ENCODE data around the gene KRT16.
"Not testable (repeated sequence)": the region's sequence is repeated elsewhere in the genome, so short reads cannot be mapped to it uniquely, and the experiment has no call there.

The KRT16 gene

DNA sequence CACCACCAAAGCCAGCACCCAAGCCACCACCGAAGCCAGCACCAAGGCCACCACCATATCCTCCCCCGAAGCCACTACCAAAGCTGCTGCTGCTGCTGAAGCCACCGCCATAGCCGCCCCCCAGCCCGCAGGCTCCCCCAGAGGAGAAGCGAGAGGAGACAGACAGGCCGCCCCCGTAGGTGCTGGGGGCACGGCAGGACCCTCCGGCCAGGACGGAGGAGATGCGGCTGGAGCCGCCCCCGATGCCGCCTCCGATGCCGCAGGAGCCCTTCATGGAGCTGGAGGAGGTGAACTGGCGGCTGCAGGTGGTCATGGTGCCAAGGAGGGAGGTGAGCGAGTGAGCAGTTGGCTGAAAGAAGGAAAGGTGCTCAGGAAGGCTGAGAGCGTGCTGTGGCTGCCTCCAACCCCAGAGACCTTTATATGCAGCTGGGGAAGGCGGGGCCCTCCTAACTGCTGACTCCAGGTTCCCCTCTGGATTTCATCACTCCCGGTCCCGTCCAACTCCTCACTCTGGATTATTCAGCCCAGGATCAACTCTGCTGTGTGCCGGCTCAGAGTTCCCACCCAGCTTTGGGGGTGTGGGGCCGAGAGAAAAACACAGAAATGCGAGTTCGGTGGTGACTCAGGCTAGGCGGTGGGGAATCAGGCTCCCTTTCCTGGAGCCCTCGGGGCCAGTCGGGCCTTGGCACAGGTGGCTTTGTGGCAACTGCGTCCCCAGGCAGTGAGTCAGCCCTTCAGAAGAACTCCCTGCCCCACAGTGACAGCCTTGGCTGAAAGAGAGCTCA lies at the start of gene KRT16:
TSS of gene KRT16 (minus strand) at position 392 of the 785 bp plus-strand sequence. CDS start at position 313, 79 bp downstream.
- not testable (repeated sequence) for DNase-seq

- no peak for DNase-seq
These were observed 47.7 kb upstream of the KRT16 start for GRCh38 chr17:41660221-41660711.

DNA sequence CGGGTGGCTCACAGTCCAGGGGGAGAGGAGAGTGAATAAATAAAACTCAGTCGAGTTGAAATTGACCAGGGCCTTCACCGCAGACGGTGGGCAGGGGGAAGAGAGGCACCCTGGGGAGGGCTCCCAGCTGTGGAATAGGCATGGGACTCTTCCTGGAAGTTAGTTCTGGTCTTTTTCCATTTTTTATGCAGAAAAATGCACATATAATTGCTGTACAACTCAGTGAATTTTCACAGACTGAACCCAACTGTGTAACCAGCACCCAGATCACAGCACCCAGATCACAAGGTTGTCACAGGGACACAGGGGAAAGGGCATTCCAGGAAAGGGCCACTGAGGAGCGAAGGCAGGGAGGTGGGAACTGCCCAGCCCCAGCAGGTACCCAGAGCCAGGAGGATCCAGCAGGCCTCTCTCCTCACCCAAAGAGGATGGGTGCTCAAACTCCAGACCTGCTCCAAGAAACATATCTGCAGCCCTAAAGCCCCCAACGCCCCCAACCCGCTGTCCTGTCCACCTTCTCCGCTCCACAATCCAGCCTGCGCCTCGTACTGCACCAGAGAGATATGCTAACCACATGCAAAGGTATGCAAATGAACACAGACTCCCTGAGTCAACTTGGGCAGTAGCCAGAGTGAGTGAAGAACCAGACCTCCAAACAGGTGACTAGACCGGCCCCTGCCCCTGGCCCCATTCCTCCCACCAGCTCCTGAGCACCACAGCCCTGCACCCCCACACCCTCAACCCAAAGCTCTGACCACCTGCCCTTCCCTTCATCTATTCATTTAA lies 47.1 kb upstream of the KRT16 start:
- DNase-seq = no peak

DNA sequence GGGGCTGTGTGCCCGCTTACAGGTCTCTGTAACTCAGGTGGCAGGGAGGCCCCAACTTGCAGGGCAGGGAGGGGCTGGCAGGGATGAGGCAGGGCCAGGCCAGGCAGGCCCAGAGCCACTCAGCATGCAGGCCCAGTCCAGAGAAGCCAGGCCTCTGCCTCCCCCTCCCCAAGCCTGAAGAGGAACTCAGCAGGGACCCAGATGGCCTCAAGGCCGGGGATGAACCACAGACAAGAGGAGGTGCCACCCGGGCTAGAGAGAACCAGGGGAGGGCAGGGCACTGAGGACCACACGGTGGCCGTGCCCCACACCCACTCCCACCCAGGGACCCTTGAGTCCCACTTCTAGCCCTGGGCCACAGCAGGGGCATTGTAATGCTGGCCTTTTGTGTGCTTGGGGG lies 46.3 kb upstream of the KRT16 start:
- DNase-seq = no peak

DNA sequence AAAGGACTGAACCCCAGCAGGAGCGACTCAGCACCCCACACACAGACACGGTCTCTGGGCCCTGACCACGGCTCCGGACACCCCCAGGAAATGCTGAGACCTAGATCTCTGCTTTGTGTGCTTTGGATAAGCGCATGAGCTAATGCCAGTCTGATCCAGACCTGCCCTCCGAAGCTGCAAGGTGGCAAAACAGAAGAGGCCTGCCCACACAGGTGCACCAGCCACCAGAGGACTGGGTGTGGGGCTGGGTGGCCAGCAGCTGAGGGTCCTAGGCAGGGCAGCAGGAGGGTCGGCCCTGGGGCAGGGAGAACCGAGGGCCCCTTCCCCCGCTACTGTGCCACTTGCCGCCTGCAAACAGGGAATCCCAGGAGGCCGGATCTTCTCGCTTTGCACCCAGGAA lies 45.4 kb upstream of the KRT16 start:
- DNase-seq = no peak

- DNase-seq = no peak
These were observed 44.7 kb upstream of the KRT16 start for GRCh38 chr17:41657176-41657754.

- no peak for DNase-seq
These were observed 43.9 kb upstream of the KRT16 start for GRCh38 chr17:41656249-41657023.

DNA sequence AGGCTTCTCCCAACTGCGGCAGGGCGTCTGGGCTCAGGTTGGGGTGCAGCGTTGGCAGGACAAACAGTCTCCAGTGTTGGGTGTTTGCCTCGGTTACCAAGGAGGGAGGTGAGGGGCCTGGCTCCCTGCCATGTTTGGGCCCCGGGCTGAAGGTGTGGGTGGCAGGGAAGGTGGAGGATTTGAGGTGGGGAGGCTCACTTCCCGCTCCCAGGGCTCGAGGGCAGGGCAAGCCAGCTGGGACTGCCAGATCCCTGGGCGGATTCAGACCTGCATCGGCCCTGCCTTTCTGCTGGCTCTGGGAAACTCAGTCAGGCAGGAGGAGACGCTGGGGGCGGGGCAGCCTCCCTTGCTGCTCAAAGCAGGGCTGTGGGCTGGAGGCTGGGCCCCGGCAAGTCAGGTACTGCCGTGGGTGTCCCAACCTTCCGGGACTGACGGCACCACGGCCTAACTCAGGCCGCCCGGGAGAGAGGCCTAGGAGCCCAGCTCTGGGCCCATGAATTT lies 43.1 kb upstream of the KRT16 start:
- no peak for DNase-seq

GRCh38 chr17:41654678-41655607 lies 42.4 kb upstream of the KRT16 start:
- no peak for DNase-seq

DNA sequence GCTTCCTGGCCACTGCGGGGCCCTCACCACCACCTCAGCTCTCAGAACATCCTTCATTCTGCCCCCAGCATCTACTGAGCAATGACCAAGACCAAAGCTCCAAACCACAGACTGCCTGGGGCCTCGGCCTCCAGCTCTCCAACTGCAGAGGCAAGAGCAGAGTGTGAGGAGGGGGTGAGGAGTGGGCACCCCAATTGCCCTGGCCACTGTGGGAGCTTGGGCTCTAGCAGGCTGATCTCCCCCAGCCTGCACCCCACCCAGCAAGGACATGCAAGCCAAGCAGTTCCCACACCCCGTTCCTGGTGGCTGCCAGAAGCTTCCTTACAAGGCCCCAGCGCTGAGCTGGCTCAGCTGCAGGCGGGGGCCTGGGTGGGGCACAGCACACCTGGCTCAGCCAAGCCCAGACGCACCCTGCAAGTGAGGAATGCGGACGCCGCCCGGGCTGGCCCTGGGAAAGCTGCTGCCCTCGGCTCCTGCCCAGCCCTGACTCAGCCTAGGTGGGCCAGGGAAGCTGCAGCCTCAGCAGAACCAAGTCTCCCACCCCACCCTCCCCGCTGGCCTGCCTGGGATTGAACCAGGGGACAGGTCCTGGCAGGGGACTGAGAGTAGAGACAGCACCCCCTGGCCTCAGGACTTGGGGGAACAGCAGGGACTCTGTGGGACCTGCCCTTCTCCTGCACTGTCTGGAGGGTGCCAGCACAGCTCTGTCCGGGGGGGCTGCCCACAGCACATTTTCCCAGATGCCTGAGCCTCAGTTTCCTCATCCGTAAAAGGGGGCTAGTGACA lies 41.5 kb upstream of the KRT16 start:
- DNase-seq = no peak

DNA sequence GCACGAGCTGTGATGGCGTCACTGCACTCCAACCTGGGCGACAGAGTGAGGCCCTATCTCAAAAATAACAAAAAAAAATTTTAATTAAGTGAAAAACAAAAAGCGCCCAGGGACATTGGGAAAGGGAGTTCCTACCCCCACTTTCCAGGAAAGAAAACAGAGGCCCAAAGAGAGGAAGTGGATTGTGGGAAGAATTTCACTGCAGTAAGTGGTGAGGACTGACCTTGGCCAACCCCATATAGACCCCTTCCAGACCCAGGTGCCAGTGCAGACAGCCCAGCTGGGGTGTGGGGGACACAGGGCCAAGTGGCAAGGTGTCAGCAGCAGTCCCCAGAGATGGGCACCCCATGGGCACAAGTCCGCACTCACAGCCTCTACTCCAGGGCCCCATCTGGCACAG lies 40.9 kb upstream of the KRT16 start:
- DNase-seq = no peak

- no peak for DNase-seq
These were observed 39.9 kb upstream of the KRT16 start for GRCh38 chr17:41652461-41652970.

- no peak for DNase-seq
These were observed 39.3 kb upstream of the KRT16 start for GRCh38 chr17:41651625-41652460.

DNA sequence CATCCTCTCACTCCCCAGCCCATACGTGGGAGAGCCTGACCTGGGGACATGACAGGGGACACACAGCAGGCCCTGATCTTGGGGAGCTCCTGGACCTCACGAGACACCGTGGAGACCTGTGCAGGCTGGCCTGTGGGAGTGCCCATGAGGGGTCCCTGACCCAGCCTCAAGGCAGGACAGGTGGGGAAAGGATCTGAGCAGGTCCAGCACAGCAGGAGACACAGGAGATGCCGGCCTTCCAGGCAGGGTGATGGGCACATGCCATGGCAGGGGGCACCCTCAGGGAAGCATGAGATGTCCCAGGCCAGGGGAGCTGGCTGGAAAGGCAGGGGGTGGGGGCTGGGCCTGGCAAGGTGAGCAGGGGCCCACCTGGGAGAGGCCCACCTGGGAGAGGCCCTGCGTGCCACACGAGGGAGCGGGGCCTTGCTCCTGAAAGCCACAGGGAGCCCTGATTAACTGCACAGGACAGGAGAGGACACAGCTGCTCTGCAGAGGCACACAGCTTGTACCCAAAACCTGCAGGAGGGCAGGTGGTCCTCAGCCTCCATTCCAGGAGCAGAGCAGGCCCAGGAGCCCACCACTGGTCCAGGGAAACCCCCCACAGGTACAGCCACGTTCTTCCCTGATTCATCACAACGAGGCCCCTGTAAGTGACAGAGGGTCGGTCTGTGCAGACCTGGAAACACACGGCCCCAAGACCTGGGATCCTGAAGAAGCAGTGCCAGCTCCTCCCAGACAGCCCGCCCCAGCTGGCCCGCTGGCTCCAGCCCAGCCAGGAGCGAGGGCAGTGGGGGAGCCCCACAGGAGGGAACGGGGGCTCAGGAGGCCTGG lies 38.4 kb upstream of the KRT16 start:
- DNase-seq = no peak

DNA sequence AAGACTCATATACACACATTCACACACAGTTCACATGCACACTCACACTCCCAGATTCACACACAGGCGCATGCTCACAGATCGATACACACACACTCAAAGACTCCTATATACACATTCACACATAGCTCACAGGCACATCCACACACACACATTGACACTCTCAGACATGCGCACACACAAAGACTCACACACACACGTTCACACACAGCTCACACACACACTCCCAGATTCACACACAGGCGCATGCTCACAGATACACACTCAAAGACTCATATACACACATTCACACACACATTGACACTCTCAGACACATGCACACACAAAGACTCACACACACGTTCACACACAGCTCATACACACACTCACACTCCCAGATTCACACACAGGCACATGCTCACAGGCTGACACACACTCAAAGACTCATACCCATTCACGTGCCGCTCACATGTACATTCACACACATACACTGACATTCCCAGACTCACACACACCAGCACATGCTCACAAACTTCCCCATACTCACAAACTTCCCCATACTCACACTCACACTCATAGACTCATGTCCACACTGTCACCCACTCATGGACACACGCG lies 37.5 kb upstream of the KRT16 start:
- no peak for DNase-seq

DNA sequence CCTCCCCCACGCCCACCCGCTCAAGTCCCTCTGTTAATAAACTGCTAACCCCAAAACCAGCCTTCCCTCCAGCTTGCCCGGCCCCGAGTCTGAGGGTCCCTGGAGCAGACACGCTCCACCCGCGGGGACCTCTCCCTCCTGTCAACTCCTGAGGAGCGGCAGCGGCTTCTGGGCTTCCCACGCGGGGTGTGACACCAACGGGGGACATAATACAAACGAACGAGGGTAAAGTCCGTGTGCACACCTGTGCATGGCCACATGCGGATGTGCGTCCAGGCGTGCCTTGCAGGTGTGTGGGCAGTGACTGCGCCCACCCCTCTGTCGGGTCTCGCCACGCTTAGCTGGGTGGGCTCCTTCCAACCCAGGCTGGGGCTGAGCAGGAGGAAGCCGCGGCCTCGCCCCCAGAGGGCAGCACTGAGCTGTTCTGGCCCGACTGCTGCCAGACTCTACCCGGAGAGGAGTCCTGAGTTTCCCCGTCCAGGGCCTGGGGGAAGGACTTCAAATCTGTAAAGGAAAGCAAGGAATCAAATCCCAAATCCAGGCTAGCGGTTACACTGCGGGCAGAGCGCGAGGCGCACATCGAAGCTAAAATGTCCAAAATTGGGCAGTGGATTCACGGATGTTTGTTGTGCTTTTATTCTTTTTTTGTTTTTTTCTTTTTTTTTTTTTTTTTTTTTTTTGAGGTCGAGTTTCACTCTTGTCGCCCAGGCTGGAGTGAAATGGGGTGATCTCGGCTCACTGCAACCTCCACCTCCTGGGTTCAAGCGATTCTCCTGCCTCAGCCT lies 36.0 kb upstream of the KRT16 start:
- peak; percentile 78 for DNase-seq

DNA sequence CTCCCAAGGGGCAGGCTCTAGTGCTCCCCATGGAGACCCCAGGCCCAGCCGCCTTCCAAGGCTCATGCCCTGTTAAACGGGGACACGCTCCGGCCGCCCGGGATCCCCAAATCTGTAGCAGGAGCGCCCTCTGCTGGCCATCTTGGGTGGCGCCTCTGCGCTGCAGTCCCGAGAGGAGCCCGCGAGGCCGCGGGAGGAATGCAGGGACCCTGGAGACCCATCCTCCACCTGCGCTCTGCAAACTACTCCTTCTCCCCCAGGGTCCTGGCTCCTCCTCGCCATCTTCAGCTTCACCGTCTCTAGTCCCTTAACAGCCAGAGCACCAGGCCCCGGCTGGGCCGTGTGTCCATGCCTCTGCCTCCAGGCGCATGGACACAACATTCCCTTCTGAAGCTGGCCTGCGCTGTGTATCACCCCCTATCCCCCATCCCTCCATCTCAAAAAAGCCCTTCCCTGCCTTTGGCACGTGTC lies 35.4 kb upstream of the KRT16 start:
- peak; percentile 76 for DNase-seq

Data from inflammatory macrophage treated with lipopolysaccharide for 4 hours (primary cell).